NB4 (cell line): ENCODE data around the gene SLC25A6.
"Not testable (repeated sequence)": the region's sequence is repeated elsewhere in the genome, so short reads cannot be mapped to it uniquely, and the experiment has no call there.

ENCODE experiments used
- DNase-seq: peaks from one replicate; pipeline ENCODE4 v3.0.0; 2010; ENCODE audit warnings: low read depth
- H3K4me3 ChIP-seq: one replicate; pipeline ENCODE4 v1.5.1; 2011; ENCODE audit warnings: mild to moderate bottlenecking, low read depth, low read length, moderate library complexity
- MYC ChIP-seq: IDR thresholded peaks from 2 replicates; pipeline ENCODE4 v1.6.1; 2011; ENCODE audit warnings: low read depth, low read length
- POLR2A ChIP-seq: IDR thresholded peaks from 2 replicates; pipeline ENCODE4 v1.6.1; 2011; ENCODE audit warnings: mild to moderate bottlenecking; ENCODE audit not compliant: insufficient read length; ENCODE audit errors: extremely low read depth
- TF ChIP-seq, protein P1 (sequence below): IDR thresholded peaks from one replicate; pipeline ENCODE4 v1.5.1; 2012; ENCODE audit warnings: low read depth, low read length
- TF ChIP-seq, protein P2 (sequence below): IDR thresholded peaks from 2 replicates; pipeline ENCODE4 v1.6.1; 2011; ENCODE audit warnings: low read depth, low read length

The SLC25A6 gene

DNA sequence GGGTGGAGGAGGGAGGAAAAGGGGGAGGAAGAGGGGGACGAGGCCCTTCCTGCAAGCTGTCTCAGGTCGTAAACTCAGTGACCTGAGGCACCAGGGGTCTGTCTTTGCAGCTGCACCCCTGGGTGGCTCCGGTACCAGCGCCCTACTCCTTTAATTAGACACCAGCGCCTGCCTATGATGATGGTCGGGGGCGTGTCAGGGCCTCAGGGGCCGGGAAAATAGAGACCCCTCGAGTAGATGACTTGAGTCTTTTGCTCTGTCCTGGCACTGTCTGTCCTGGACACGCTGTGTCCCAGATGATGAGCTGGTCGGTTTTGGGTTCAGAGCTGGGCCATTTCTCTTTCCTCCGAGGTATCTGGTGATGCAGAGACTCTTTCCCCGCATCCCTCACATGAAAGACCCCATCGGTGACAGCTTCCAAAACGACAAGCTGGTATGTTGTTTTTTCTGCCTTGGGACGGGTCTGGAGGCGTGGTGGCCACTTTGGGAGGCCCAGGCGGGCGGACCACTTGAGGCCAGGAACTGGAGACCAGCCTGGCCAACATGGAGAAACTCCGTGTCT, 11.2 kb downstream of the SLC25A6 start:
- peak; percentile 7 for TF ChIP-seq POLR2A
- TF ChIP-seq, protein P1, sequence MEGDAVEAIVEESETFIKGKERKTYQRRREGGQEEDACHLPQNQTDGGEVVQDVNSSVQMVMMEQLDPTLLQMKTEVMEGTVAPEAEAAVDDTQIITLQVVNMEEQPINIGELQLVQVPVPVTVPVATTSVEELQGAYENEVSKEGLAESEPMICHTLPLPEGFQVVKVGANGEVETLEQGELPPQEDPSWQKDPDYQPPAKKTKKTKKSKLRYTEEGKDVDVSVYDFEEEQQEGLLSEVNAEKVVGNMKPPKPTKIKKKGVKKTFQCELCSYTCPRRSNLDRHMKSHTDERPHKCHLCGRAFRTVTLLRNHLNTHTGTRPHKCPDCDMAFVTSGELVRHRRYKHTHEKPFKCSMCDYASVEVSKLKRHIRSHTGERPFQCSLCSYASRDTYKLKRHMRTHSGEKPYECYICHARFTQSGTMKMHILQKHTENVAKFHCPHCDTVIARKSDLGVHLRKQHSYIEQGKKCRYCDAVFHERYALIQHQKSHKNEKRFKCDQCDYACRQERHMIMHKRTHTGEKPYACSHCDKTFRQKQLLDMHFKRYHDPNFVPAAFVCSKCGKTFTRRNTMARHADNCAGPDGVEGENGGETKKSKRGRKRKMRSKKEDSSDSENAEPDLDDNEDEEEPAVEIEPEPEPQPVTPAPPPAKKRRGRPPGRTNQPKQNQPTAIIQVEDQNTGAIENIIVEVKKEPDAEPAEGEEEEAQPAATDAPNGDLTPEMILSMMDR, result no peak
- peak; percentile 33 for DNase-seq
- H3K4me3 ChIP-seq, result no peak overlapping the region

DNA sequence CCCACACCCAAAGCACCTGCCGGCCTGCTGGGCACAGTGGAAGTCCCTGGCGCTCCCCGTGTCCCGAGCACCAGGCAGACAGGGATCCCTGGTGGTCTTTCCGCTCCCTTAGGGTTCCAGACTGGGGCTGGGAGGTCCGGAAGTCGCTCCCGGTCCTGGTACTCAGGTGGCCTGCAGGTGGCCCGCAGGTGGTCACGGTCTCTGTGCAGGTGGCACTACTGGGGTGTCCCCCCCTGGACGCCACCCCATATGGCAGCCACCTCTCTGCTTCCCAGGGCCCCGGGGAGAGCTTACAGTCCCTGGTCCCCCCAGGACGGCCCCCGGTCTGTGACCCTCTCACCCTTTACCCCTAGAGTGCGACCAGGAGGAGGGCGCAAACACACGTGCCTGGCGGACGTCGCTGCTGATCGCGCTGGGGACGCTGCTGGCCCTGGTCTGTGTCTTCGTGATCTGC, 13.6 kb downstream of the SLC25A6 start:
- no peak overlapping the region for H3K4me3 ChIP-seq
- TF ChIP-seq, protein P2, sequence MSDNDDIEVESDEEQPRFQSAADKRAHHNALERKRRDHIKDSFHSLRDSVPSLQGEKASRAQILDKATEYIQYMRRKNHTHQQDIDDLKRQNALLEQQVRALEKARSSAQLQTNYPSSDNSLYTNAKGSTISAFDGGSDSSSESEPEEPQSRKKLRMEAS, result no peak
- TF ChIP-seq, protein P1, result no peak
- no peak for TF ChIP-seq MYC
- TF ChIP-seq POLR2A, result no peak
- DNase-seq, result no peak

DNA sequence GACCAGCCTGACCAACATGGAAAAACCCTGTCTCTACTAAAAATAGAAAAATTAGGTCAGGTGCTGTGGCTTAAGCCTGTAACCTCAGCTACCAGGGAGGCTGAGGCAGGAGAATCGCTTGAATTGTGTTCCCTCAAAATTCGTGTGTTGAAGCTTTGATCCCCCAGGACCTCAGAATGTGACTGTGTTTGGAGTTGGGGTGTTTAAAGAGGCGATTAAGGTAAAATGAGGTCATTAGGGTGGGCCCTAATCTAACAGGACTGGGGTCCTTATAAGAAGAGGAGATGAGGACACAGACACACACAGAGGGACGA, 23.6 kb downstream of the SLC25A6 start:
- DNase-seq, result no peak
- TF ChIP-seq, protein P1, result no peak
- no peak for TF ChIP-seq MYC
- TF ChIP-seq POLR2A, result no peak
- TF ChIP-seq, protein P2, result no peak
- H3K4me3 ChIP-seq, result no peak overlapping the region

DNA sequence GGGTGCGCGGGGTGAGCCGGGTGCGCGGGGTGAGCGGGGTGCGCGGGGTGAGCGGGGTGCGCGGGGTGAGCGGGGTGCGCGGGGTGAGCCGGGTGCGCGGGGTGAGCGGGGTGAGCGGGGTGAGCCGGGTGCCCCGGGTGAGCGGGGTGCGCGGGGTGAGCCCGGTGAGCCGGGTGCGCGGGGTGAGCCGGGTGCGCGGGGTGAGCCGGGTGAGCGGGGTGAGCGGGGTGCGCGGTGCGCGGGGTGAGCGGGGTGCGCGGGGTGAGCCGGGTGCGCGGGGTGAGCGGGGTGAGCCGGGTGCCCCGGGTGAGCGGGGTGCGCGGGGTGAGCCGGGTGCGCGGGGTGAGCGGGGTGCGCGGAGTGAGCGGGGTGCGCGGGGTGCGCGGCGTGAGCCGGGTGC, 25.6 kb downstream of the SLC25A6 start:
- H3K4me3 ChIP-seq, DNase-seq: not testable (repeated sequence)

DNA sequence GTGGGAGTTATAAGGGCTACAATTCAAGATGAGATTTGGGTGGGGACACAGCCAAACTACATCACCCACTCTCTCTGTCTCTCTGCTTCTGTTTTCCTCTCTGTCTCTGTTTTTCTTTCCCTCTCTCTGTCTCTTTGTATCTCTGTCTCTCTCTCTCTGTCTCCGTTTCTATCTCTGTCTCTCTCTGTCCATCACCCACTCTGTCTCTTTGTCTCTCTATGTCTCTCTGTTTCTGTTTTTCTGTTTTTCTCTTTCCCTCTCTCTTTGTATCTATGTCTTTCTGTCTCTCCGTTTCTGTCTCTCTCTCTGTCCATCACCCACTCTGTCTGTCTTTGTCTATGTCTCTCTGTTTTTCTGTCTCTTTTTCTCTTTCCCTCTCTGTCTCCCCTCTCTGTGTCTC, 30.0 kb downstream of the SLC25A6 start:
- TF ChIP-seq, protein P1, result no peak
- TF ChIP-seq POLR2A (no peak), MYC (no peak)
- TF ChIP-seq, protein P2, result no peak
- DNase-seq, result no peak
- no peak overlapping the region for H3K4me3 ChIP-seq

DNA sequence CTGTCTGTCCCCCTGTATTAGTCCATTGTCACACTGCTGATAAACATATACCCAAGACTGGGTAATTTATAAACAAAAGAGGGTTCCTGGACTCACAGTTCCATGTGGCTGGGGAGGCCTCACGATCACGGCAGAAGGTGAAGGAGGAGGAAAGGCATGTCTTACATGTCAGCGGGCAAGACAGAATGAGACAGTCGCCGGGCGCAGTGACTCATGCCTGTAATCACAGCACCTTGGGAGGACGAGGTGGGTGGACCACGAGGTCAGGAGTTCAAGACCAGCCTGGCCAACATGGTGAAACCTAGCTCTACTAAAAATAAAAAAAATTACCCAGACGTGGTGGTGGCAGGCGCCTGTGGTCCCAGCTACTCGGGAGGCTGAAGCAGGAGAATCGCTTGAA, 30.6 kb downstream of the SLC25A6 start:
- TF ChIP-seq MYC, result no peak
- TF ChIP-seq, protein P1, result no peak
- TF ChIP-seq POLR2A, result no peak
- TF ChIP-seq, protein P2, result no peak
- no peak for DNase-seq

More for the DNA sequence above, 30.6 kb downstream of the SLC25A6 start:
- no peak overlapping the region for H3K4me3 ChIP-seq
